Nephron (organoid): ENCODE measurements around the gene DIP2C.

Source experiments
- H3K27ac Mint-ChIP-seq, 3 experiments: 2 replicates each; pipeline ENCODE4 v1.8.0; 2020; ENCODE audit warnings: mixed read lengths in 3 of 3, mild to moderate bottlenecking in 2 of 3, moderate library complexity in 1 of 3
- H3K27me3 Mint-ChIP-seq: 2 replicates; pipeline ENCODE4 v1.8.0; 2021; ENCODE audit warnings: low read depth, mild to moderate bottlenecking, moderate library complexity, mixed read lengths
- H3K36me3 Mint-ChIP-seq: 2 replicates; pipeline ENCODE4 v1.8.0; 2020; ENCODE audit warnings: low read depth, mixed read lengths
- H3K4me1 Mint-ChIP-seq: 2 replicates; pipeline ENCODE4 v1.8.0; 2020; ENCODE audit warnings: mixed read lengths
- H3K4me3 Mint-ChIP-seq, 3 experiments: 2 replicates each; pipeline ENCODE4 v1.8.0; 2020; ENCODE audit warnings: mild to moderate bottlenecking in 3 of 3, mixed read lengths in 3 of 3, moderate library complexity in 2 of 3
- H3K9me3 Mint-ChIP-seq: 2 replicates; pipeline ENCODE4 v1.8.0; 2020; ENCODE audit warnings: mixed read lengths
- TF ChIP-seq, protein P1 (sequence below), 3 experiments: fragments of 200-600 bp; sonication (generic); IDR thresholded peaks; one replicate each; pipeline ENCODE4 v1.5.0; 2021; ENCODE audit warnings: antibody characterized with exemption in 3 of 3; ENCODE audit not compliant: unreplicated experiment in 3 of 3

The DIP2C gene

DNA sequence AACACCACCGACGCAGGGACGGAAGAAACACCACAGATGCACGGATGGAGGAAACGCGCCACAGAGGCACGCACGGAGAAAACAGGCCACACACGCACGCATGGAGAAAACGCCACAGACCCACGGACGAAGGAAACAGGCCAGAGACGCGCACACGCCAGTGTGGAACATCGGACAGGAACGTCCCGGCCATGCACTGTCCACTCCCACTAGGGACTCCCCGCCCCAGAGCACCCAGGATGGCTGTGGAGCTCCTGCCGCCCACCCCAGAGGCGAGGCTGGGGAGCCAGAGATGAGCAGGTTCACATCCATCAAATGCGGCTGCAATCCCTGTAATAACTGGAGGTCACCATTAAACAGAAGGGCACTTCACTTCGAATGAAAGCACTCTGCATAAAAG, 17.3 kb downstream of the DIP2C start:
- peaks cover 19% of the 10 kb centered on the region for H3K9me3 Mint-ChIP-seq
- H3K36me3 Mint-ChIP-seq = peaks cover 12% of the 10 kb centered on the region

DNA sequence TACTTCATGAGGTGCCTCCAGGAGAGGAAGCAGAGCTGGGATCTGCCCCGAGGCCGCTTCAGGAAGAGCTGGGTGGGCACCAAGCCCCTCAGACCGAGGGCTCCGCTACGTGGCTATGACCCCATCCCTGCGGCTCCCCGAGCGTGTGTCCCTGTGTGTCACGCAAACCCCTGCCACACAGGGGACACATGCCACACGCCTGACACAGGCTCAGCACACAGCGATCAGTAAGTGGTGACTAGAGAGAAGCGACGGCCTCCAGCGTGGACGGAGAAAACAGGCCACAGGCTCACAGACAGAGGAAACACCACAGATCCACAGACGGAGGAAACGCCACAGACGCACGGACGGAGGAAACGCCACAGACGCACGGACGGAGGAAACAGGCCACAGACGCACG, 18.5 kb downstream of the DIP2C start:
- H3K27me3 Mint-ChIP-seq = no peaks in the 10 kb centered on the region
- no peaks in the 10 kb centered on the region for H3K4me1 Mint-ChIP-seq
- peaks cover 12% of the 10 kb centered on the region for H3K36me3 Mint-ChIP-seq
- H3K4me3 Mint-ChIP-seq = no peak overlapping the region
- TF ChIP-seq, protein P1, sequence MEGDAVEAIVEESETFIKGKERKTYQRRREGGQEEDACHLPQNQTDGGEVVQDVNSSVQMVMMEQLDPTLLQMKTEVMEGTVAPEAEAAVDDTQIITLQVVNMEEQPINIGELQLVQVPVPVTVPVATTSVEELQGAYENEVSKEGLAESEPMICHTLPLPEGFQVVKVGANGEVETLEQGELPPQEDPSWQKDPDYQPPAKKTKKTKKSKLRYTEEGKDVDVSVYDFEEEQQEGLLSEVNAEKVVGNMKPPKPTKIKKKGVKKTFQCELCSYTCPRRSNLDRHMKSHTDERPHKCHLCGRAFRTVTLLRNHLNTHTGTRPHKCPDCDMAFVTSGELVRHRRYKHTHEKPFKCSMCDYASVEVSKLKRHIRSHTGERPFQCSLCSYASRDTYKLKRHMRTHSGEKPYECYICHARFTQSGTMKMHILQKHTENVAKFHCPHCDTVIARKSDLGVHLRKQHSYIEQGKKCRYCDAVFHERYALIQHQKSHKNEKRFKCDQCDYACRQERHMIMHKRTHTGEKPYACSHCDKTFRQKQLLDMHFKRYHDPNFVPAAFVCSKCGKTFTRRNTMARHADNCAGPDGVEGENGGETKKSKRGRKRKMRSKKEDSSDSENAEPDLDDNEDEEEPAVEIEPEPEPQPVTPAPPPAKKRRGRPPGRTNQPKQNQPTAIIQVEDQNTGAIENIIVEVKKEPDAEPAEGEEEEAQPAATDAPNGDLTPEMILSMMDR (IDR thresholded peaks at IDR 0.05; ENCODE audit: unreplicated experiment in 3 of 3) = no peak
- H3K9me3 Mint-ChIP-seq = peaks cover 17% of the 10 kb centered on the region
- no peak overlapping the region for H3K27ac Mint-ChIP-seq

More for the DNA sequence above, 17.3 kb downstream of the DIP2C start:
- H3K27me3 Mint-ChIP-seq = no peaks in the 10 kb centered on the region
- H3K4me3 Mint-ChIP-seq = no peak overlapping the region
- peaks cover under 1% of the 10 kb centered on the region for H3K4me1 Mint-ChIP-seq
- no peak overlapping the region for H3K27ac Mint-ChIP-seq
- TF ChIP-seq, protein P1 (IDR thresholded peaks at IDR 0.05; ENCODE audit: unreplicated experiment in 3 of 3) = no peak

DNA sequence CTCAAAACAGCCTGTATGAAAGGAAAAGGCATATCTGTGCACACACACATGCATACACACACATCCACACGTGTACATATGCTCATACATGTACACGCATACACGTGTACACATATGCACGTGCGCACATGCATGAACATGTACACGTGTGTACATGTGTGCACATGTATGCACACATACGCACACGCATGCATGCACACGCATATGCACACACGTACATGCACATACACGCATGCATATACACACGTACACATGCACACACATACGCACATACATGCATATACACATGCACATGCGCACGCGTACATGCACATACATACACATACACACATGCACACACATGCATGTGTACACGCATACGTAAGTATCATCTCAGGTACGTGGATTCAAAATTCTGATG, 19.4 kb downstream of the DIP2C start:
- peaks cover 5% of the 10 kb centered on the region for H3K4me1 Mint-ChIP-seq
- H3K27me3 Mint-ChIP-seq = no peaks in the 10 kb centered on the region
- TF ChIP-seq, protein P1 (IDR thresholded peaks at IDR 0.05; ENCODE audit: unreplicated experiment in 3 of 3) = no peak
- peaks cover 8% of the 10 kb centered on the region for H3K9me3 Mint-ChIP-seq
- H3K36me3 Mint-ChIP-seq = peaks cover 4% of the 10 kb centered on the region
- no peak overlapping the region for H3K4me3 Mint-ChIP-seq
- no peak overlapping the region for H3K27ac Mint-ChIP-seq

DNA sequence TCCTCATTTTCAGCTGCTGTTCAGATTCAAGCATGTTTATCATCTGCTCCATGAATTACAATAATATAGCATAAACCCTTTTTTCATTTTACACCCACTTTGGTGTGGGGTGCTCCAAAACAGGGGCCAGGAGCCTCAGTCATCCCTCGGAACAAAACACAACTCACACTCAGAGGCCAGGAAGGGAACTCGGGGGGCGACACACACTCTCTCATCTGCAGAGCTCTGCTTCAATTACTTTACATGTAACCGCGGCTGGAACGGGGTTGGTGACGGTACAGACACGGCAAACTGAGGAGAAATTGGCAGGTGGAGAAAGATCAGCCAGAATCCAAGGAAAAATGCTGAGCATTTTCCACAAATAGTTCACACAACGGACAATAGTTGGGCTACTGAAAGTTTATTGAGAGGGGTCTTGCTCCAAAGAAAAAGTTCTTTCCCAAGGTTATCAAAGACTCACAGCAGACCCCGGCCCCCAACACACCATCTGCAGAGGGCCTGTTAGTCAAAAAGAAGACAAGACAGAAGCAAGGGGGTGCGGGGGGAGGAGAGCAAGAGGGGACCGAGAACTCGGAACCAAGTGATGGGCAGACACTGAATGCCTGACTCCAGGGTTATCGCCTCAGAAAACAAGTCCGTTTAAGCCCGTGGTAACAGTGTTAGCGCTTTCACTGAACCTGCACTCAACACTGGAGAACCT, 20.5 kb downstream of the DIP2C start:
- peaks cover 4% of the 10 kb centered on the region for H3K9me3 Mint-ChIP-seq
- TF ChIP-seq, protein P1 (IDR thresholded peaks at IDR 0.05; ENCODE audit: unreplicated experiment in 3 of 3) = no peak
- no peak overlapping the region for H3K27ac Mint-ChIP-seq
- H3K4me3 Mint-ChIP-seq = no peak overlapping the region
- H3K36me3 Mint-ChIP-seq = peaks cover 4% of the 10 kb centered on the region
- H3K27me3 Mint-ChIP-seq = no peaks in the 10 kb centered on the region
- H3K4me1 Mint-ChIP-seq = peaks cover 5% of the 10 kb centered on the region

DNA sequence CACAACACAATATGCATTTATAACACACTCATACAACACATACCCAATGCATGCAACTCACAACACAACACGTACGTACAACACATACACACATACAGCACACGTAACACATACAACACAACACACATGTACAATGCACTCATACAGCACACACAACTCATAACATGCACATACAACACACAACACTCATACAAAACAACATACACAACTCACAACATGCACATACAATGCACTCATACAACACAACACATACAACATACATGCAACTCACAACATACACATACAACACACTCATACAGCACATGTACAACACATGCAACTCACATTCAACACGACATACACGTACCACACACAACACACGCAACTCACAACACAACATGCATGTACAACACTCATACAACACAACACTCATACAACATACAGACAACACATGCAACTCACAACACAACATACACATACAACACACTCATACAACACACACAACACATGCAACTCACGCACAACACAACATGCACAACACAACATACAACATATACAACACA, 21.8 kb downstream of the DIP2C start:
- no peak overlapping the region for H3K27ac Mint-ChIP-seq
- no peaks in the 10 kb centered on the region for H3K9me3 Mint-ChIP-seq
- peaks cover 4% of the 10 kb centered on the region for H3K36me3 Mint-ChIP-seq
- H3K27me3 Mint-ChIP-seq = no peaks in the 10 kb centered on the region
- no peak overlapping the region for H3K4me3 Mint-ChIP-seq
- TF ChIP-seq, protein P1 (IDR thresholded peaks at IDR 0.05; ENCODE audit: unreplicated experiment in 3 of 3) = no peak
- peaks cover 13% of the 10 kb centered on the region for H3K4me1 Mint-ChIP-seq

DNA sequence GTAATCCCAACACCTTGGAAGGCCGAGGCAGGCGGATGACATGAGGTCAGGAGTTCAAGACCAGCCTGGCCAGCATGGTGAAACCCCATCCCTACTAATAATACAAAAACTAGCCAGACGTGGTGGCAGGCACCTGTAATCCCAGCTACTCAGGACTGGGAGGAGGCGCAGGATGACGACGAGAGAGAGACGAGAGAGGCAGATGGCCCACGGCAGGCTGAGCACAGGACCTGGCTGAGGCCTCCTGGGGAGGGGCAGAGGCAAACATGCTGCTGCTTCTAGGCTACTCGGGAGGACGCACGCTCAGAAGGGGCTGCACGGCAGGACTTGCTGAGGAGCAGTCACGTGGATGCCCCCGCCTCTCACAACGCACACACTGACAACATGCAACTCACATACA, 22.4 kb downstream of the DIP2C start:
- Mint-ChIP-seq H3K27me3 (no peaks in the 10 kb centered on the region), H3K9me3 (no peaks in the 10 kb centered on the region), H3K4me3 (no peak overlapping the region), H3K4me1 (peaks cover 18% of the 10 kb centered on the region), H3K27ac (no peak overlapping the region), H3K36me3 (peaks cover 4% of the 10 kb centered on the region)
- TF ChIP-seq, protein P1 (IDR thresholded peaks at IDR 0.05; ENCODE audit: unreplicated experiment in 3 of 3) = no peak
